GM12892 (cell line): Measurements from ENCODE around the gene SEC22C.

Experiments
- POLR2A ChIP-seq: IDR thresholded peaks from 2 replicates; pipeline ENCODE4 v1.6.1; 2011; ENCODE audit warnings: low read depth, low read length, control low read depth
- POLR2AphosphoS5 ChIP-seq: IDR thresholded peaks from 2 replicates; pipeline ENCODE4 v1.6.1; 2011; ENCODE audit warnings: low read depth, low read length, control low read depth
- TAF1 ChIP-seq: IDR thresholded peaks from 2 replicates; pipeline ENCODE4 v1.6.1; 2011; ENCODE audit warnings: low read depth, mild to moderate bottlenecking, control low read depth, low read length, borderline replicate concordance

DNA sequence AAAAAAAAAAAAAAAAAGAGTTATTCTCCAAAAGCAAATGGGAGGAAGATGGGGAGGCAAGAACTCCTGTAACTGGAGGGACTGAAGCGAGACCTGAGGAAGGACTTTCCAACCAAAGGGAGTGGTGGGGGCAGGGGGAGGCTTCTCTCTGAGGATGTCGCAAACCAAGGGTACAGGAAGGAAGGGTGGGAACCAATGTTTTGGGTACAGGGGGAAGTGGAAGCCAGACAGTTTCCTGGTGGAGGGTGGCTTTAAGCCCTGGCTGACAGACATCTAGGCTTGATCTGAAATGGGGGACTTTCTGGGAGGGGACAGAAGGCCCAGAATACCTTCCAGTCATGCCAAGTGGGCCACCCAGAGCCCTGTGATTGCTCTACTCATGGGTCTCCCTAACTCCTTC lies 52.3 kb downstream of the SEC22C start:
- TF ChIP-seq POLR2AphosphoS5 = no peak
- no peak for TF ChIP-seq POLR2A
- TF ChIP-seq TAF1 = no peak
